Left ventricle myocardium inferior (tissue), 1 donor: Measurements from ENCODE around the gene SYNCRIP. TPM values are rescaled to one million over a fixed set of nuclear protein-coding genes. Genes with fewer than 3 reads are reported as not detected.

Source experiments
- DNase-seq: peaks from one replicate; pipeline ENCODE4 v3.0.0-alpha.2; 2020
- H3K27ac ChIP-seq: fragments of 200-600 bp; replicated peaks from 2 replicates; pipeline ENCODE4 v1.8.0; 2021
- H3K27me3 ChIP-seq: fragments of 200-600 bp; 2 replicates; pipeline ENCODE4 v1.8.0; 2021; ENCODE audit warnings: low read depth
- H3K36me3 ChIP-seq: fragments of 200-600 bp; 2 replicates; pipeline ENCODE4 v1.8.0; 2021
- H3K4me1 ChIP-seq: fragments of 200-600 bp; 2 replicates; pipeline ENCODE4 v1.8.0; 2021
- H3K4me3 ChIP-seq: fragments of 200-600 bp; 2 replicates; pipeline ENCODE4 v1.8.0; 2021; ENCODE audit warnings: mild to moderate bottlenecking, moderate library complexity
- H3K9me3 ChIP-seq: fragments of 200-600 bp; replicated peaks from 2 replicates; pipeline ENCODE4 v1.8.0; 2021
- CTCF ChIP-seq: fragments of 200-600 bp; IDR thresholded peaks from 2 replicates; pipeline ENCODE4 v1.8.0; 2021; ENCODE audit warnings: antibody characterized with exemption, mild to moderate bottlenecking, borderline replicate concordance
- intact Hi-C: fragments of 100-400 bp; cut with micrococcal nuclease; formaldehyde crosslinking; loops from one replicate; pipeline ENCODE4 v1.11.0; 2022
- total RNA-seq: library from RNA; stranded (reverse); fragmentation: NEBNext Ultra II Directional; extraction: Animal tissue kit (Norgen Biotek cat#: 25700); gene quantifications from one replicate; pipeline ENCODE4 v1.2.1, GENCODE V29; 2021
- donor health status: DM: no; HTN: yes; CAD: no; lungs with severe emphysema.

Gene SYNCRIP
- total RNA-seq, 1 donor from 2014 or later, result 61.2 TPM

GRCh38 chr6:85673198-85674139 is 30.8 kb upstream of the SYNCRIP start:
- Histone ChIP-seq H3K4me1 (peaks cover 67% of the 10 kb centered on the region), H3K27me3 (no peaks in the 10 kb centered on the region), H3K4me3 (no peak overlapping the region), H3K9me3 (no peaks in the 10 kb centered on the region), H3K27ac (no peak overlapping the region), H3K36me3 (peaks cover 6% of the 10 kb centered on the region)
- no peak for TF ChIP-seq CTCF
- intact Hi-C loops, result no loop called here
- no peak for DNase-seq

GRCh38 chr6:85672623-85673022 is 29.9 kb upstream of the SYNCRIP start:
- DNase-seq, result no peak
- H3K9me3 ChIP-seq, result no peaks in the 10 kb centered on the region
- no peak overlapping the region for H3K4me3 ChIP-seq
- TF ChIP-seq CTCF, result no peak
- no peaks in the 10 kb centered on the region for H3K27me3 ChIP-seq
- no peak overlapping the region for H3K27ac ChIP-seq
- peaks cover 59% of the 10 kb centered on the region for H3K4me1 ChIP-seq
- H3K36me3 ChIP-seq, result peaks cover 6% of the 10 kb centered on the region
- intact Hi-C loops, result no loop called here

GRCh38 chr6:85672050-85672449 is 29.4 kb upstream of the SYNCRIP start:
- intact Hi-C loops, result no loop called here
- no peak for TF ChIP-seq CTCF

GRCh38 chr6:85670573-85670972 is 27.9 kb upstream of the SYNCRIP start:
- TF ChIP-seq CTCF, result no peak
- Histone ChIP-seq H3K4me1 (peaks cover 40% of the 10 kb centered on the region), H3K36me3 (peaks cover 11% of the 10 kb centered on the region), H3K27me3 (no peaks in the 10 kb centered on the region), H3K9me3 (peaks cover 3% of the 10 kb centered on the region), H3K27ac (no peak overlapping the region), H3K4me3 (no peak overlapping the region)
- intact Hi-C loops, result no loop called here
- DNase-seq, result no peak

More at GRCh38 chr6:85672050-85672449, 29.4 kb upstream of the SYNCRIP start:
- H3K36me3 ChIP-seq, result peaks cover 6% of the 10 kb centered on the region
- no peak overlapping the region for H3K4me3 ChIP-seq
- H3K9me3 ChIP-seq, result peaks cover 3% of the 10 kb centered on the region
- H3K4me1 ChIP-seq, result peaks cover 55% of the 10 kb centered on the region
- no peaks in the 10 kb centered on the region for H3K27me3 ChIP-seq
- no peak for DNase-seq
- no peak overlapping the region for H3K27ac ChIP-seq

GRCh38 chr6:85669735-85670194 is 27.1 kb upstream of the SYNCRIP start:
- intact Hi-C loops, result no loop called here
- Histone ChIP-seq H3K9me3 (peaks cover 3% of the 10 kb centered on the region), H3K4me3 (no peak overlapping the region), H3K36me3 (peaks cover 19% of the 10 kb centered on the region), H3K4me1 (peaks cover 32% of the 10 kb centered on the region), H3K27ac (no peak overlapping the region), H3K27me3 (no peaks in the 10 kb centered on the region)
- no peak for TF ChIP-seq CTCF
- no peak for DNase-seq
